ENCODE data around the gene AATF. TPM values are rescaled to one million over a fixed set of nuclear protein-coding genes. Genes with fewer than 3 reads are reported as not detected.

The AATF gene, protein sequence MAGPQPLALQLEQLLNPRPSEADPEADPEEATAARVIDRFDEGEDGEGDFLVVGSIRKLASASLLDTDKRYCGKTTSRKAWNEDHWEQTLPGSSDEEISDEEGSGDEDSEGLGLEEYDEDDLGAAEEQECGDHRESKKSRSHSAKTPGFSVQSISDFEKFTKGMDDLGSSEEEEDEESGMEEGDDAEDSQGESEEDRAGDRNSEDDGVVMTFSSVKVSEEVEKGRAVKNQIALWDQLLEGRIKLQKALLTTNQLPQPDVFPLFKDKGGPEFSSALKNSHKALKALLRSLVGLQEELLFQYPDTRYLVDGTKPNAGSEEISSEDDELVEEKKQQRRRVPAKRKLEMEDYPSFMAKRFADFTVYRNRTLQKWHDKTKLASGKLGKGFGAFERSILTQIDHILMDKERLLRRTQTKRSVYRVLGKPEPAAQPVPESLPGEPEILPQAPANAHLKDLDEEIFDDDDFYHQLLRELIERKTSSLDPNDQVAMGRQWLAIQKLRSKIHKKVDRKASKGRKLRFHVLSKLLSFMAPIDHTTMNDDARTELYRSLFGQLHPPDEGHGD
- 100 to 1,000 TPM in 1 of 2 donors, 10 to 100 TPM in 1; 95.0 to 114 TPM for total RNA-seq

DNA sequence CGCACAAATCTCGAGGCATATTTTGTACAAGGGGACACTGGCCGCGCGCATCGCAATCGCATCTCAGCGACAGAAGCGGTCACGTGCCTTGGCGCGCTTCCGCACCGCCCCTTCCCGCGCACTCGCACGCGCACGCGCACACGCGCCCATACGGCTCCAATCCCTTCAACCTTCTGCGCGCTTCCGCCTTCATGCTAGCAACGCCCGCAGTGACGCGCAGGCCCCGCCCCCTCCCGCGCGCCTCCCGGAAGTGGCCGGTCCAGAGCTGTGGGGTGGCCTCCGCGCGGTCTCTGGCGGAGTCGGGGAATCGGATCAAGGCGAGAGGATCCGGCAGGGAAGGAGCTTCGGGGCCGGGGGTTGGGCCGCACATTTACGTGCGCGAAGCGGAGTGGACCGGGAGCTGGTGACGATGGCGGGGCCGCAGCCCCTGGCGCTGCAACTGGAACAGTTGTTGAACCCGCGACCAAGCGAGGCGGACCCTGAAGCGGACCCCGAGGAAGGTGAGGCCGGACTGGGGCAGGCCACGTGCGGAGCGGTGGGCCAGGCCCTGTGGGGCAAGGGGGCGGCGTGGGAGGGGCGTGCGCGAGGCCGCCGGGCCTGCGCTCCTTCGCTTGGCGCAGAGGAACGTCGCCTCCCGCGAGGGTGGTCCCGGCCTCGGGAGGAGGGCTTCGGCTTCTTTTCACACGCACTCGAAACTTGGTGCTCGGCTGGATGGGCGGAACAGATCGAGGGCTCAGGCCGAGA lies at the start of gene AATF:
AATF (plus strand) TSS at position 238 of the 744 bp plus-strand sequence; CDS start at position 410, 172 bp downstream.
- ATAC-seq = peak; percentile 99 to 100
- DNase-seq (ENCODE audit: low spot score) = peak; percentile 99
- peak within 1 kb of the TSS; percentile 81 to 95 for H3K27ac Mint-ChIP-seq
- peaks cover 26% of the 10 kb centered on the region for H3K36me3 Mint-ChIP-seq
- peaks cover 15 to 35% of the 10 kb centered on the region in 2 donors for H3K27me3 Mint-ChIP-seq
- peaks cover 44 to 48% of the 10 kb centered on the region in 2 donors for H3K4me1 Mint-ChIP-seq (ENCODE audit: low read depth in 2 of 2)
- peak within 1 kb of the TSS; percentile 94 for H3K4me3 Mint-ChIP-seq
- H3K9me3 Mint-ChIP-seq = no peaks in the 10 kb centered on the region

GRCh38 chr17:36899250-36900159 lies 49.2 kb upstream of the AATF start:
- Mint-ChIP-seq H3K27me3 (peaks cover 7 to 21% of the 10 kb centered on the region in 2 donors), H3K27ac (no peak overlapping the region), H3K9me3 (no peaks in the 10 kb centered on the region), H3K4me3 (no peak overlapping the region), H3K4me1 (ENCODE audit: low read depth in 2 of 2) (no peaks in the 10 kb centered on the region), H3K36me3 (no peaks in the 10 kb centered on the region)
- DNase-seq (ENCODE audit: low spot score) (no peak), ATAC-seq (peak in 1 of 2 donors; percentile 28)

DNA sequence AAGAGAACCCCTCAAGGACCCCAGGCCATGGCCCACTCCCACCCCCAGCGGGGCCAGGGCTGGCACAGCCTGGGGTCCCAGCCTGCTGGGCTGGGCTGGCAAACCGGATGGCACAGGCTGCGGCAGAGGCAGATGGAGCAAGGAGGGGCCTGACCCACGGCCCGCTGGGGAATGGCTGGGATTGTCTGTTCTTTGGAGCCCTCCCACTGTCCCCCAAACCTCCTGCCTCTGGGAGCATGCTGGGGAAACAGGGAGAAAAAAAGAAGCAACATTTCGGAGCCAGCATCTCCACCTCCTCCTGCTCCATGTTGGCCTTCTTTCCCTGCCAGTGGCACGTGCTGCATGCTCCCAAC lies 48.6 kb upstream of the AATF start:
- H3K27ac Mint-ChIP-seq = no peak overlapping the region
- H3K4me3 Mint-ChIP-seq = no peak overlapping the region
- no peaks in the 10 kb centered on the region for H3K4me1 Mint-ChIP-seq (ENCODE audit: low read depth in 2 of 2)
- no peak for DNase-seq (ENCODE audit: low spot score)
- H3K9me3 Mint-ChIP-seq = no peaks in the 10 kb centered on the region
- no peaks in the 10 kb centered on the region for H3K36me3 Mint-ChIP-seq
- peak in 1 of 2 donors; percentile 38 for ATAC-seq
- H3K27me3 Mint-ChIP-seq = peaks cover 7 to 20% of the 10 kb centered on the region in 2 donors

DNA sequence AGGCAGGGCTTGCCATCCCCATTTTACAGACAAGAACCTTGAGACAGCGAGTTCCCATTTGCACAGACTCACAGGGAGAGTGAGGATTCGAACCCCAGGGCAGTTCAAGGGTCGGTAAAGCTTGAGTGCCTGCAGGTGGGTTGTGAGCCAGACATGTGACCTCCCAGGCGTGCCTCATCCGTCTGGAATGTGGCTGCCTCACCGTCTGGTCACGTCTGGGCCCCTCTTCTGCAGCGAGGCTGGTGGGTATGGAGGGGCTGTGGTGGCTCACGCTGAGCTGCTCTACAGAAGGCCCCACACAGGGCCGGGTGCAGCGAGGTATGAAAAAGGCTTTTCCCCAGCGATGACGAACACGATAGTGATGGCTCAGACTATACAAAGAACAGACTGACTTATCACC lies 47.2 kb upstream of the AATF start:
- DNase-seq (ENCODE audit: low spot score) (no peak), ATAC-seq (no peak)
- H3K27ac Mint-ChIP-seq = no peak overlapping the region
- H3K4me1 Mint-ChIP-seq (ENCODE audit: low read depth in 2 of 2) = no peaks in the 10 kb centered on the region
- no peaks in the 10 kb centered on the region for H3K36me3 Mint-ChIP-seq
- peaks cover 10 to 16% of the 10 kb centered on the region in 2 donors for H3K27me3 Mint-ChIP-seq
- no peaks in the 10 kb centered on the region for H3K9me3 Mint-ChIP-seq
- no peak overlapping the region for H3K4me3 Mint-ChIP-seq

DNA sequence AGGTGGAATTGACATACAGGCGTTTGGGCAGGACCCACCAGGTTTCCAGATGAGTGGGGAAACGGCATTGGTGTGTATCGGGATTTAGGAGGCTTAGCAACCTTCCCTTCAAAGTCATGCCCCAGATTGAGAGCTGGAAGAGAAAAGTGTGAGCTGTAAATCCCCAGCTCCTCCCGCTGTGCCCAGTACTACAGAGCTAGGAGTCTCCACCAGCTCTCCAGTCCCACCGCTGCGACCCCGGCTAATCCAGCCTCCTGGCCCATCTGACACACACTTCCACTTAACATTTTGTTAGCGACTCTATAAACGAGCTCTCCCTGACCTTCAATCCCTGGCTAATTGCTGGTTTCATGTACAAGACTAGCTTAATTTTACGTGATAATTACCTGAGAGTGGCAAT lies 41.3 kb upstream of the AATF start:
- Mint-ChIP-seq H3K36me3 (no peaks in the 10 kb centered on the region), H3K4me3 (no peak overlapping the region), H3K9me3 (no peaks in the 10 kb centered on the region), H3K4me1 (ENCODE audit: low read depth in 2 of 2) (no peaks in the 10 kb centered on the region), H3K27ac (no peak overlapping the region), H3K27me3 (peaks cover 27 to 29% of the 10 kb centered on the region in 2 donors)
- ATAC-seq (no peak), DNase-seq (ENCODE audit: low spot score) (no peak)

DNA sequence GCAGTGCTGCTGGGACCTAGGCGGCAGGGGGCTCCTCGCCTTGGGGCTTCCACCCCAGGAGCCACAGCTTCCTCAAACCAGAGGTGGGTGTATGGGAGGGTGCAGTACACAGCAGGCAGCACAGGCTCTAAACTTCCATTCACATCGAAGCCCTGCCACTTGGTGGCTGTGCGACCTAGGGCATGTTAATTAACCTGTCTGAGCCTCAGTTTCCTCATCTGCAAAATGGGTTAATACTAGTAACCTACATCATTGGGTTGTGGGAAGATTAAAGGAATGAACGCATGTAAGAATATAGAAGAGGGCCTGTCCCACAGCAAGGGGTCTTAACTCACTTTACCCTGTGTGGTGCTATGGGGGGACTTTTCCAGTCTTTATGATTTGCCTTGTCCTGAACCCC lies 38.2 kb upstream of the AATF start:
- H3K27me3 Mint-ChIP-seq = peaks cover 27 to 28% of the 10 kb centered on the region in 2 donors
- no peak overlapping the region for H3K27ac Mint-ChIP-seq

DNA sequence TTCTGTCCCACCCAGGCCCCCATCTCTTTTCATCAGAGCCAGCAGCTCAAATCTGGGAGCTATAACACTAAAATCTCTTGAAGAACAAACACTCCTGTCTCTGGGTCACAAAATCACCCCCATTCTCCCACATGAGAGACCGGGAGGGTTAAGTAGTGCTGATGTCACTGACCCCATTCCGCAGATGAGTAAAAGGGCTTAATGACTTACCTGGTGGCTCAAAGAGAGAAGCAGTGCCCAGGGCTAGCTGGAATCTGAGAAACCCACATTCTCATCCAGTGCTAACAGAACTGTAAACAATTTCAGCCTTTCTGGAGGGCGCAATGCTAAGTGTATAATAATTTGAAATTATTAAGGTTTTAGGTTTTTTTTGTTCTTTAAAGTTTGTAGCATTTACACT lies 37.8 kb upstream of the AATF start:
- H3K27ac Mint-ChIP-seq = no peak overlapping the region
- no peak for DNase-seq (ENCODE audit: low spot score)
- no peaks in the 10 kb centered on the region for H3K36me3 Mint-ChIP-seq
- H3K4me3 Mint-ChIP-seq = no peak overlapping the region
- no peaks in the 10 kb centered on the region for H3K9me3 Mint-ChIP-seq
- H3K4me1 Mint-ChIP-seq (ENCODE audit: low read depth in 2 of 2) = peaks cover 0 to 4% of the 10 kb centered on the region in 2 donors
- H3K27me3 Mint-ChIP-seq = peaks cover 27 to 28% of the 10 kb centered on the region in 2 donors
- ATAC-seq = no peak

More for the DNA sequence above, 38.2 kb upstream of the AATF start:
- Mint-ChIP-seq H3K36me3 (no peaks in the 10 kb centered on the region), H3K4me3 (no peak overlapping the region), H3K4me1 (ENCODE audit: low read depth in 2 of 2) (peaks cover 0 to 2% of the 10 kb centered on the region in 2 donors), H3K9me3 (no peaks in the 10 kb centered on the region)
- ATAC-seq (no peak), DNase-seq (ENCODE audit: low spot score) (no peak)

GRCh38 chr17:36913132-36913531 lies 35.6 kb upstream of the AATF start:
- Mint-ChIP-seq H3K27me3 (peaks cover 15 to 18% of the 10 kb centered on the region in 2 donors), H3K4me3 (no peak overlapping the region), H3K36me3 (no peaks in the 10 kb centered on the region), H3K27ac (no peak overlapping the region), H3K9me3 (no peaks in the 10 kb centered on the region), H3K4me1 (ENCODE audit: low read depth in 2 of 2) (peaks cover 0 to 4% of the 10 kb centered on the region in 2 donors)
- ATAC-seq = no peak
- no peak for DNase-seq (ENCODE audit: low spot score)

GRCh38 chr17:36918211-36918691 lies 30.5 kb upstream of the AATF start:
- no peak for DNase-seq (ENCODE audit: low spot score)
- peaks cover 0 to 4% of the 10 kb centered on the region in 2 donors for H3K4me1 Mint-ChIP-seq (ENCODE audit: low read depth in 2 of 2)
- H3K36me3 Mint-ChIP-seq = no peaks in the 10 kb centered on the region
- no peaks in the 10 kb centered on the region for H3K9me3 Mint-ChIP-seq
- H3K4me3 Mint-ChIP-seq = no peak overlapping the region
- no peak overlapping the region for H3K27ac Mint-ChIP-seq
- ATAC-seq = no peak
- H3K27me3 Mint-ChIP-seq = peaks cover 26 to 33% of the 10 kb centered on the region in 2 donors

- H3K4me1 Mint-ChIP-seq (ENCODE audit: low read depth in 2 of 2) = peaks cover 0 to 4% of the 10 kb centered on the region in 2 donors
- no peaks in the 10 kb centered on the region for H3K36me3 Mint-ChIP-seq
- H3K4me3 Mint-ChIP-seq = no peak overlapping the region
- no peak for DNase-seq (ENCODE audit: low spot score)
- ATAC-seq = no peak
- no peak overlapping the region for H3K27ac Mint-ChIP-seq
- peaks cover 26 to 36% of the 10 kb centered on the region in 2 donors for H3K27me3 Mint-ChIP-seq
- H3K9me3 Mint-ChIP-seq = no peaks in the 10 kb centered on the region
Observed at GRCh38 chr17:36919407-36919968, 29.3 kb upstream of the AATF start.

- H3K4me1 Mint-ChIP-seq (ENCODE audit: low read depth in 2 of 2) = peaks cover 0 to 4% of the 10 kb centered on the region in 2 donors
- no peak overlapping the region for H3K27ac Mint-ChIP-seq
- H3K36me3 Mint-ChIP-seq = no peaks in the 10 kb centered on the region
- peaks cover 26 to 39% of the 10 kb centered on the region in 2 donors for H3K27me3 Mint-ChIP-seq
- ATAC-seq (no peak), DNase-seq (ENCODE audit: low spot score) (no peak)
- no peak overlapping the region for H3K4me3 Mint-ChIP-seq
- no peaks in the 10 kb centered on the region for H3K9me3 Mint-ChIP-seq
Observed at GRCh38 chr17:36920032-36921005, 28.4 kb upstream of the AATF start.
